OCI-LY3 (cell line): ENCODE measurements around the gene KCTD2.

Experiments
- H2AFZ ChIP-seq: fragments of 200-600, 300-600 bp; shearing (Covaris generic); 2 replicates; pipeline ENCODE4 v1.6.0; 2014; ENCODE audit warnings: antibody characterized with exemption, low read depth, low read length
- H3K27ac ChIP-seq: fragments of 200-600, 300-600 bp; sonication (generic); 2 replicates; pipeline ENCODE4 v1.5.1; 2014; ENCODE audit warnings: mild to moderate bottlenecking, low read length, moderate library complexity, mixed read lengths
- H3K27me3 ChIP-seq: fragments of 200-600, 300-600 bp; sonication (generic); 2 replicates; pipeline ENCODE4 v1.6.1; 2014; ENCODE audit warnings: low read depth, low read length, mixed read lengths
- H3K36me3 ChIP-seq: fragments of 200-600, 300-600 bp; sonication (generic); replicated peaks from 2 replicates; pipeline ENCODE3; 2014; ENCODE audit warnings: low read depth, low read length, mixed read lengths
- H3K4me1 ChIP-seq: fragments of 300-600, 200-600 bp; sonication (generic); 2 replicates; pipeline ENCODE4 v1.6.1; 2014; ENCODE audit warnings: low read length, mixed read lengths
- H3K4me2 ChIP-seq: fragments of 200-600, 300-600 bp; sonication (generic); 2 replicates; pipeline ENCODE4 v1.6.1; 2014; ENCODE audit warnings: low read length, mixed read lengths
- H3K4me3 ChIP-seq: fragments of 300-600, 200-600 bp; sonication (generic); 2 replicates; pipeline ENCODE4 v1.5.1; 2014; ENCODE audit warnings: antibody characterized with exemption, mild to moderate bottlenecking, low read length, moderate library complexity
- H3K79me2 ChIP-seq: fragments of 300-600, 200-600 bp; shearing (Covaris generic); 2 replicates; pipeline ENCODE4 v1.6.1; 2014; ENCODE audit warnings: mild to moderate bottlenecking, low read length, mixed read lengths
- H3K9ac ChIP-seq: fragments of 300-600, 200-600 bp; shearing (Covaris generic); 2 replicates; pipeline ENCODE4 v1.6.0; 2014; ENCODE audit warnings: mild to moderate bottlenecking, low read length, moderate library complexity
- H3K9me3 ChIP-seq: fragments of 200-600, 300-600 bp; shearing (Covaris generic); 2 replicates; pipeline ENCODE4 v1.6.1; 2014; ENCODE audit warnings: low read length, mixed read lengths; ENCODE audit not compliant: insufficient read depth
- H4K20me1 ChIP-seq: fragments of 200-600, 300-600 bp; sonication (generic); 2 replicates; pipeline ENCODE4 v1.6.1; 2016; ENCODE audit warnings: low read length, mixed read lengths; ENCODE audit not compliant: insufficient read depth
- EZH2phosphoT487 ChIP-seq: fragments of 200-600 bp; shearing (Covaris generic); IDR thresholded peaks from 2 replicates; pipeline ENCODE4 v1.6.1; 2018; ENCODE audit warnings: antibody characterized with exemption, mixed run types, low read depth
- TF ChIP-seq, protein P1 (sequence below): fragments of 200-600, 300-600 bp; sonication (generic); IDR thresholded peaks from 2 replicates; pipeline ENCODE4 v1.5.1; 2014; ENCODE audit warnings: antibody characterized with exemption, low read length, low read depth

The KCTD2 gene

DNA sequence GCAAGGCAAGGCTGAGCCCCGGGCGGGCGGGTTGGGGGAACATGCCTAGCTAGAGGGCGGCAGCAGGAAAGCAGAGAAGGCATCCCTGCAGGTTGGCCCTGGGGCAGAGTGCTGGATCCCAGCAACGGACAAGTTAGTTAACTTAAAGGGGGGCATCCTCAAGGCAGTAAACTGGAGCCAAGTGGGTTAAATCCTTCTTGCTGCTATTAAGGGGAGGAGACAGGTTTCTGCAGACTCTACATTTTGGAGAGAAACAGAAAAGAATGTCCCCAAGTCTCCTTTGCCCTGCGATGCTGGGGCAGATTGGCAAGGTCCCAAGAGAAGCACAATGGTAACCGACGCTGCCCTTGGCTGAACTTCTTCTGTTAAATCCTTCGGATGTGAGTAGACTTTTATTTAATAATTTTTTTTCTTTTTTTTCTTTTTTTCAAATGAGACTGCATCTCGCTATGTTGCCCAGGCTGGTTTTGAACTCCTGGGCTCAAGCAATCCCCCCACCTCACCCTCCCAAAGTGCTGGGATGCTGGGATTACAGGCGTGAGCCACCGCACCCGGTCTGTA, 14.2 kb upstream of the KCTD2 start:
- H3K9ac ChIP-seq = peak overlapping the region; percentile 98
- no peak overlapping the region for H3K27ac ChIP-seq
- 0 out of 2 replicates have a peak overlapping the region, but pooled peaks have one; percentile 66 for H2AFZ ChIP-seq

DNA sequence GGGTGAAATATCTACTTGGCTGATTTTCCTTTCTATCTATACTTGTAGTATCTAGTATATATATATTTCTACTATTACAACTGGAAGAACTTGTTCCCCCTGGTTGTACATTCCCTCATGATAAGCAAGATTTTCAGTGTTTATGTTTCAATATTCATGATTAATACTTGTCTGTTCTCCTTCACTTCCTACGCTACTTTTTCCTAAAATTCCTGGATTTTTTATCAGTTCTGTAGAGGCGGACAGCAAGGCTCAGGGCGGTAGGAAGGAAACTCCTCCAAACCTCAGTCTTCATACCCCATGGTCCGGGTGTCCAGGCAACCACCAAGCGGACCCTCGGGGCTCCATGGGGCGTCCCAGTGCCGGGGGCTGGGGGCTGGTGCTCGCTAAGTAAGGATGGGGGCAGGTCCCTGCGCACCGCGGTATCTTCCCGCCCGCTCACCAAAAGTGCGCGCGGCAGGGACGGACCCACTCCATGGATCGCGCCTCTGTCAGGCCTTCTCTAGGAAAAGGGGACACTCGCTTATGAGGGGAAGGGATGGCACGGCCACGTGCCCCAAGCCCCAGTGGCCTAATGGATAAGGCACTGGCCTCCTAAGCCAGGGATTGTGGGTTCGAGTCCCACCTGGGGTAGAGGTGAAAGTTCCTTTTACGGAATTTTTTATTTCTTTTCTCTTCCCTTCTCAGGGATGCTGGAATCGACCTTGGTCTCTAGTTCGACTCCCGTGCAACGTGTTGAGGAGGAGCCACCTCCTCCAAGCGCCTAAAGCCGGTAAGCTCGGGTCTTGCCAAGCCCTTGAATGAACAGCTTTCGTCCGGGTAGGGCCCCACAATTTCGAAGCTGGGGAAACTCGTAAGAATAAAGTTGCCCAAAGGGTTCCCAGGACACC, 13.4 kb upstream of the KCTD2 start:
- peak overlapping the region; percentile 87 for H2AFZ ChIP-seq
- no peaks in the 10 kb centered on the region for H3K27me3 ChIP-seq
- TF ChIP-seq, protein P1, sequence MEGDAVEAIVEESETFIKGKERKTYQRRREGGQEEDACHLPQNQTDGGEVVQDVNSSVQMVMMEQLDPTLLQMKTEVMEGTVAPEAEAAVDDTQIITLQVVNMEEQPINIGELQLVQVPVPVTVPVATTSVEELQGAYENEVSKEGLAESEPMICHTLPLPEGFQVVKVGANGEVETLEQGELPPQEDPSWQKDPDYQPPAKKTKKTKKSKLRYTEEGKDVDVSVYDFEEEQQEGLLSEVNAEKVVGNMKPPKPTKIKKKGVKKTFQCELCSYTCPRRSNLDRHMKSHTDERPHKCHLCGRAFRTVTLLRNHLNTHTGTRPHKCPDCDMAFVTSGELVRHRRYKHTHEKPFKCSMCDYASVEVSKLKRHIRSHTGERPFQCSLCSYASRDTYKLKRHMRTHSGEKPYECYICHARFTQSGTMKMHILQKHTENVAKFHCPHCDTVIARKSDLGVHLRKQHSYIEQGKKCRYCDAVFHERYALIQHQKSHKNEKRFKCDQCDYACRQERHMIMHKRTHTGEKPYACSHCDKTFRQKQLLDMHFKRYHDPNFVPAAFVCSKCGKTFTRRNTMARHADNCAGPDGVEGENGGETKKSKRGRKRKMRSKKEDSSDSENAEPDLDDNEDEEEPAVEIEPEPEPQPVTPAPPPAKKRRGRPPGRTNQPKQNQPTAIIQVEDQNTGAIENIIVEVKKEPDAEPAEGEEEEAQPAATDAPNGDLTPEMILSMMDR = no peak
- TF ChIP-seq EZH2phosphoT487 = no peak
- H3K9ac ChIP-seq = peak overlapping the region; percentile 98
- H3K4me2 ChIP-seq = peak overlapping the region; percentile 98
- no peaks in the 10 kb centered on the region for H4K20me1 ChIP-seq
- H3K4me3 ChIP-seq = peak overlapping the region; percentile 97
- H3K4me1 ChIP-seq = peaks cover 7% of the 10 kb centered on the region
- peaks cover 4% of the 10 kb centered on the region; the same call in 1 of the 2 replicates for H3K9me3 ChIP-seq
- no peaks in the 10 kb centered on the region for H3K79me2 ChIP-seq
- peak overlapping the region; percentile 90 for H3K27ac ChIP-seq
- peaks cover 3% of the 10 kb centered on the region for H3K36me3 ChIP-seq

More for the DNA sequence above, 14.2 kb upstream of the KCTD2 start:
- Histone ChIP-seq H4K20me1 (no peaks in the 10 kb centered on the region), H3K9me3 (peaks cover 4% of the 10 kb centered on the region; the same call in 1 of the 2 replicates), H3K4me3 (peak overlapping the region; percentile 97), H3K36me3 (no peaks in the 10 kb centered on the region), H3K27me3 (no peaks in the 10 kb centered on the region), H3K4me1 (peaks cover 7% of the 10 kb centered on the region), H3K4me2 (peak overlapping the region; percentile 98), H3K79me2 (no peaks in the 10 kb centered on the region)
- TF ChIP-seq, protein P1 = no peak
- no peak for TF ChIP-seq EZH2phosphoT487

DNA sequence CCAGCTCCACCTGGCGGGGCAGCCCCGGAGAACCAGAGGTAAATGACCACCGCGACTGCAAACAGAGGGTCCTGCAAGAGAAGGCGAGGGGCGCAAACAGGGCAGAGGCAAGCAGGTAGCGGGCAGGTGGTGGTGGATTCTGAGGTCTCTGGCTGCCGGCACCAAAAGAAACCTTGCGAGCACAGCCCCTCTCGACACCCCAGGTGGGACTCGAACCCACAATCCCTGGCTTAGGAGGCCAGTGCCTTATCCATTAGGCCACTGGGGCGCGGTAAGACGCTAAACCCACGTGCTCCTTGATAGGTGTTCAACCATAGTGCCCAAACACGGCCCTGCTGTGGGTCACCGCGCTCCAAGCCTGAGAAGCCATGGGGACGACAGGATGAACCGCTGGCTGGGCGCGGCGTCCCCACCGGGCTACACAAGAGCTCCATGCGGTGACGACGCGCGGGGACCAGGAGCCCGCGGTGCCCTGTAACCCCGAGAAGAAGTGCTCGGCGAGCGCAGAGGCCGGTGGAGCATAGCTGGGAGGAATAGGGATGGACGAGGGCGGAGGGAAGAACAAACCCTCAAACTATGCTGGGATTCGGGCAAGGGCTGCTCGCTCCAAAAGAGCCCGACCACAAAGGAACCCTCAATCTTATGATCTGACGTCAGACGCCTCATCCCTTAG, 12.7 kb upstream of the KCTD2 start:
- peaks cover 4% of the 10 kb centered on the region; the same call in 1 of the 2 replicates for H3K9me3 ChIP-seq

More for the DNA sequence above, 12.7 kb upstream of the KCTD2 start:
- H3K79me2 ChIP-seq = no peaks in the 10 kb centered on the region
- H3K27me3 ChIP-seq = no peaks in the 10 kb centered on the region
- H2AFZ ChIP-seq = peak overlapping the region; percentile 97
- H3K36me3 ChIP-seq = peaks cover 9% of the 10 kb centered on the region
- TF ChIP-seq EZH2phosphoT487 = no peak
- TF ChIP-seq, protein P1 = no peak
- H3K4me2 ChIP-seq = peak overlapping the region; percentile 98
- peak overlapping the region; percentile 97 for H3K4me3 ChIP-seq
- H4K20me1 ChIP-seq = no peaks in the 10 kb centered on the region
- H3K27ac ChIP-seq = peak overlapping the region; percentile 90
- H3K9ac ChIP-seq = peak overlapping the region; percentile 98
- peaks cover 7% of the 10 kb centered on the region for H3K4me1 ChIP-seq
